PC-9 (cell line): ENCODE results near the gene SUN1.

Experiments used
- EZH2 ChIP-seq: fragments of 200-600 bp; sonication (generic); IDR thresholded peaks from 2 replicates; pipeline ENCODE4 v1.8.0; 2017; ENCODE audit warnings: antibody characterized with exemption, low read depth
- TF ChIP-seq, protein P1 (sequence below): fragments of 200-600 bp; sonication (generic); conservative IDR thresholded peaks from 2 replicates; pipeline ENCODE4 v1.6.1; 2017; ENCODE audit warnings: mixed run types, antibody characterized with exemption, mild to moderate bottlenecking, moderate library complexity

DNA sequence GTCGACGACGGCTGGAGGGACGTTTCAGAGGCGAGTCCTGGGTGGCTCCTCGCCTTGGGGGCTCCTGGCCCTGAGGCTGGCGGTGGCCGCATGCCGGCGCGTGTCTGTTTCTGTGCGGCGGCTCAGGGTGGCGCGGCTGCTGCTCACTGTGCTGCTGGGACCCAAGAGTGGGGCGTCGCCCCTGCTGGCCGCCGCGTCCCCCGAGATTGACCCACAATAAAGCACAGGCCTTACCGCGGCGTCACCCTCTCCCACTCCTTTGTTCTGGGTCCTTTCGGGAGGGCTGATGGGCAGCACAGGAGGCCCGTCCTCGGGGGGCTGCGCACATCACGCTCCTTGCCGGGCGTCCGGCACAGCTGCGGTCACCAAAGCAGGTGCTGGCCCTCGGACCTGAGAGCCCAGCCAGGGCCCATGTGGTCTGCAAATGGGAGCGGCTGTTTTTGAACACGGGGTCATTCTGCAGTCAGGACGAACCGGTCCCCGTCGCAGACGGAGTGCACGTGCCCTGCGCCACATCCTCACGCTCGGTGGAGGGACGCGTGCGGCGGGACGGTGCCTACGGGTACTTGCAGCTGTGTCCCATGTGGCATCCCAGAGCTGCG is 63.3 kb downstream of the SUN1 start:
- TF ChIP-seq, protein P1, sequence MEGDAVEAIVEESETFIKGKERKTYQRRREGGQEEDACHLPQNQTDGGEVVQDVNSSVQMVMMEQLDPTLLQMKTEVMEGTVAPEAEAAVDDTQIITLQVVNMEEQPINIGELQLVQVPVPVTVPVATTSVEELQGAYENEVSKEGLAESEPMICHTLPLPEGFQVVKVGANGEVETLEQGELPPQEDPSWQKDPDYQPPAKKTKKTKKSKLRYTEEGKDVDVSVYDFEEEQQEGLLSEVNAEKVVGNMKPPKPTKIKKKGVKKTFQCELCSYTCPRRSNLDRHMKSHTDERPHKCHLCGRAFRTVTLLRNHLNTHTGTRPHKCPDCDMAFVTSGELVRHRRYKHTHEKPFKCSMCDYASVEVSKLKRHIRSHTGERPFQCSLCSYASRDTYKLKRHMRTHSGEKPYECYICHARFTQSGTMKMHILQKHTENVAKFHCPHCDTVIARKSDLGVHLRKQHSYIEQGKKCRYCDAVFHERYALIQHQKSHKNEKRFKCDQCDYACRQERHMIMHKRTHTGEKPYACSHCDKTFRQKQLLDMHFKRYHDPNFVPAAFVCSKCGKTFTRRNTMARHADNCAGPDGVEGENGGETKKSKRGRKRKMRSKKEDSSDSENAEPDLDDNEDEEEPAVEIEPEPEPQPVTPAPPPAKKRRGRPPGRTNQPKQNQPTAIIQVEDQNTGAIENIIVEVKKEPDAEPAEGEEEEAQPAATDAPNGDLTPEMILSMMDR = no peak
- TF ChIP-seq EZH2 = no peak
